HG03442 (cell line): ENCODE data around the gene ST3GAL3.

ENCODE experiments used
- ATAC-seq: cut with Tn5 transposase; IDR thresholded peaks from one replicate; pipeline ENCODE4 v1.9.1; 2021; ENCODE audit warnings: mild to moderate bottlenecking, moderate library complexity; ENCODE audit not compliant: unreplicated experiment

The ST3GAL3 gene

DNA sequence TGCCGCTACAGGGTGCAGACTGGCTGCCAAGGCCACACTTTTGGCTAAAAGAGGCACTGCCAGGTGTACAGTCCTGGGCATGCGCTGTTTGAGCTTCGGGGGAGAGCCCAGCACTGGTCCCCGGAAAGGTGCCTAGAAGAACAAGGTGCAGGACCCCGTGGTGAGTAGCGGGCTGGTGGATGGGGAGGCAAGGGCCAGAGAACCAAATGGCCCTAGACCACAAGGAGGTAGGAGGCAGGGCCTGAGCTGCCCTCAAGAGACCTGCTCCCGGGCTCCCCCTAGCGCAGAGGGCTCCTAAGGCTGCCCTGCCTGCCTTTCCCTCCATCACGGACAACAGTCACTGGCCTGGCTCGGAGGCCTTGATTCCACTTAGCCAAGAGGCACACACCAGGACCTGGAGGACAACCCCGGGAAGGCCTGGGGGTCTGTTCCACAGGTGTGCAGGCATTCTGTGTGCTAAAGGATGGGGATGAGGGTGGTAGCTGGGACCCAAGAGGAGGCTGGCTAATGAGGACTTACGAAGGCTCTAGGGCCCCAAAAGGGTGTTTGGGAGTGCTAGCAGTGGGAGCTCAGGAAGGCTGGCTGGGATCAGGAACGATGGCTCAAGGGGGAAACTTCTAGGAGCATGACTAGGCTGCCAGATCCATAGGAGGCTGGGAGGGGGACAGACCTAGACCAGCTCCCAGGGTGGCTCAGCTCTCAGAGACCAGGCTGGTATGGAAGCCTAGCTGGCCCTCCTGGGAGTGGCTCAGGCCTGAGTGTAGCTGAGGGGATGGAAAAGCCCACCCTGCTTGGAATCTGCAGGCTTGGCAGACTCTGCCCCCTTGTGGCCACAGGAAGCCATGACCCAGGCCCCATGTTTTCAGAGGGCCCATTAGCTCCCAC is 227.0 kb downstream of the ST3GAL3 start:
- ATAC-seq: no peak

DNA sequence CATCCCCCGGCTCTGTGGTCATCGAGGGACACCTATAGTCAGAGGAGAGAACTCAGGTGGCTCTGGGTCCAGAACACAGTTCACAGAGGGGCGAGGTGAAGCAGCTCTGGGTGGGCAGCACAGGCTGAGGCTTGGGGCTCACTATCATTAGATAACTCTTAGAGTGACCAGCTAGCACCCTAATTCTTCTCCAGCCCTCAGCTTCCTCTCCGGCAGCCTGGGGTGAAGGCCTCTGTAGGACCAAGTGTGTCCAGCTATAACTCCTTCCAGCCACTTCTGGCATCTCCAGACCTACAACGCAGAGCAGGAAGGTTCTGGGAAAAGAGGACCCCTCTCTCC is 227.6 kb downstream of the ST3GAL3 start:
- ATAC-seq: no peak

DNA sequence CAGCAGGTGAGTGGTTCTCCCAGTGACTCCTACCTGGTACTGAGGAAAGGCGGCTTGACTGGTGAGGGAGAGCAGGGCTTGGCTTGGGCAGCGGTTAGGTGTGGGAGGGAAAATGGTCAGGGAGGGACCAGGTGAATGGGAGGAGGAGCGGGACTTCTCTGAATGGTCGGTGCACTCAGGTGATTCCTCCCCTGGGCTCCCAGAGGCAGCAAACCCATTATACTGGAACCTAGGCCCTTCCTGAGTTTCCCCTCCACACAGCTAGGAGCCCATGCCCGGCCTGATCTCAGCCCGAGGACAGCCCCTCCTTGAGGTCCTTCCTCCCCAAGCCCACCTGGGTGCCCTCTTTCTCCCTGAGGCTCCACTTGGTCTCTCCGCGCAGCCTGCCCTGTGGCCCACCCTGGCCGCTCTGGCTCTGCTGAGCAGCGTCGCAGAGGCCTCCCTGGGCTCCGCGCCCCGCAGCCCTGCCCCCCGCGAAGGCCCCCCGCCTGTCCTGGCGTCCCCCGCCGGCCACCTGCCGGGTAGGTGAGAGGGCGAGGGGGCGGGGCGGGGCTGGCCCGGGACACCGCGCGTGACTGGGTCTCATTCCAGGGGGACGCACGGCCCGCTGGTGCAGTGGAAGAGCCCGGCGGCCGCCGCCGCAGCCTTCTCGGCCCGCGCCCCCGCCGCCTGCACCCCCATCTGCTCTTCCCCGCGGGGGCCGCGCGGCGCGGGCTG is 228.5 kb downstream of the ST3GAL3 start:
- ATAC-seq: no peak

DNA sequence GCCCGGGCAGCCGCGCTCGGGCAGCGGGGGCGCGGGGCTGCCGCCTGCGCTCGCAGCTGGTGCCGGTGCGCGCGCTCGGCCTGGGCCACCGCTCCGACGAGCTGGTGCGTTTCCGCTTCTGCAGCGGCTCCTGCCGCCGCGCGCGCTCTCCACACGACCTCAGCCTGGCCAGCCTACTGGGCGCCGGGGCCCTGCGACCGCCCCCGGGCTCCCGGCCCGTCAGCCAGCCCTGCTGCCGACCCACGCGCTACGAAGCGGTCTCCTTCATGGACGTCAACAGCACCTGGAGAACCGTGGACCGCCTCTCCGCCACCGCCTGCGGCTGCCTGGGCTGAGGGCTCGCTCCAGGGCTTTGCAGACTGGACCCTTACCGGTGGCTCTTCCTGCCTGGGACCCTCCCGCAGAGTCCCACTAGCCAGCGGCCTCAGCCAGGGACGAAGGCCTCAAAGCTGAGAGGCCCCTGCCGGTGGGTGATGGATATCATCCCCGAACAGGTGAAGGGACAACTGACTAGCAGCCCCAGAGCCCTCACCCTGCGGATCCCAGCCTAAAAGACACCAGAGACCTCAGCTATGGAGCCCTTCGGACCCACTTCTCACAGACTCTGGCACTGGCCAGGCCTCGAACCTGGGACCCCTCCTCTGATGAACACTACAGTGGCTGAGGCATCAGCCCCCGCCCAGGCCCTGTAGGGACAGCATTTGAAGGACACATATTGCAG is 229.3 kb downstream of the ST3GAL3 start:
- no peak for ATAC-seq

DNA sequence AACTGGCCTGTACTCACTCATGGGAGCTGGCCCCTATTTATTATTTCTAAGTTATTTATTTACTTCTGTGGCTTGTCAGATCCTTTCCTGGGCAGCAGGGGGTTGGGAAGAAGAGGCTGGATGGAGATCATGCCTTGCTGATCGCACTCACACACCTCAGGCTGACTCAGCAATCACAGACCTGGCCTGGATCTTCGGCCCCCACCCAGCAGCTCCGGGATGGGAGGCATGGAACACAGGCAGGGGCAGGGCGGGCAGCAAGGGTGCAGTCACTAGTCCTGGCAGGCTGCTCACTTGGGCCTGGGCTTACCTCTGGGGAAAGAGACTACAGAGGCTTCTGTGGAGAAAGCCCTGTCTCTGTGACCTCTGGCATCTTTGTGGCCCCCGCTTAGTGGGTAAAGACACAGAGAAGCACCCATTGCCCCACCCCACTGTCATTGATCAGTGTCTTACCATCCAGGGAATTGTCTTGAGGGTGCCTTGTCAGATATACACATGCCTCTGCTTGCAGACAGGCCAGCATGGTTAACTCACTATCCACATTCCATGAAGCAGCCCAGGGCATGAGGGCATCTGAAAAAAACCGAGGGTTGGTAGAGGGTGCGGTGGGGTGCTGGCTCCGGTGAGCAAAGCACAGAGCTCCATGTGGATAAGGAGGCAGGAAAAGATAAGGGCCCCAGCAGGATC is 230.0 kb downstream of the ST3GAL3 start:
- no peak for ATAC-seq

DNA sequence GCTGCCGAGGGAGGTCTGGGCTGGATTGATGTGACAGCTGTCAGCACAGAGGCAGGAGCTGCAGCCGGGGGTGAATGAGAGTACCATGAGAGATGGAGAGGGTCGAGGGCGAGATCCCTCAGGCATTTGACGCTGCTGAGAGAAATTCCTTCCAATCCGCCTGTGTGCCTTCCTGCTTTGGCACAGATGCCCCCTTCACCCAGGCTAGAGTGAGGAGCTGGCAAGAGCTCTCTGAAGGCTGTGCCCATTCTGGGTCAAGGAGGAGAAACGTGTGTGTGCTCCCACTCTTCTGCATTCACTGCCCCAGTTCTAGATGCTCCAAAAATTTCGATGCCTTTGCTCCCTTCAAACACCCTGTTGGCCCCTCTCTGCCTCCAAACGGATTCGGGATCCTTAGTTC is 231.0 kb downstream of the ST3GAL3 start:
- no peak for ATAC-seq

DNA sequence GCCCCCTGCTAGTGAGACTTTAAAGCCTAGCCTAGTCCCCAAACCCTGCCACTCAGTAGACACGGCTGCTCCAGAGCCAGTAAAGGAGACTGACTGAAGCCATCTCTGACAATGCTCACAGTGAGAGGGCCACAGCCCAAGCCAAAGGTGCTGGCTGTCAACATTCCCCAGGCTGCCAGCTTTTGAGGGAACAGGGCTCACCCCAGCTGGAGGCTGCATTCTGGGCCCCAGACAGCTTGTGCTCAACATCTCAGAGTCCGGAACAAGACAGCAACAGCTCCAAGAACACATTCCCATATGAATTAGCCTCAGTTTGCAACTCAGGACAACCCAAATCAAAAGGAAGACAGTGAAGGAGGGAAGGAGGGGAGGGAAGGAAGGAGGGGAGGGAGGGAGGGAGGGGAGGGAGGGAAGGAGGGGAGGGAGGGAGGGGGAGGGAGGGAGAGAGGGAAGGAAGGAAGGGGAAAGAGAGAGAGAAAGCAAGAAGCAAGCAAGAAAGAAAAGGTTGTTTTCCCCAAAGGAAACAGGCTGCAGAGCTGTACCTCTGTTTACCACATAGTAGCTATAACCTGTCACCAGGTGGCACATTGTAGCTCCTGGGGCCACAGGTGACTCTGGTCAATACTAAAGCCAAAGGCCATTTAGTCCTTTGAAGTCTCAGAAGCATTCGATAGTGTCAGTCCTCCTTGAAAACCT is 231.7 kb downstream of the ST3GAL3 start:
- ATAC-seq: no peak

DNA sequence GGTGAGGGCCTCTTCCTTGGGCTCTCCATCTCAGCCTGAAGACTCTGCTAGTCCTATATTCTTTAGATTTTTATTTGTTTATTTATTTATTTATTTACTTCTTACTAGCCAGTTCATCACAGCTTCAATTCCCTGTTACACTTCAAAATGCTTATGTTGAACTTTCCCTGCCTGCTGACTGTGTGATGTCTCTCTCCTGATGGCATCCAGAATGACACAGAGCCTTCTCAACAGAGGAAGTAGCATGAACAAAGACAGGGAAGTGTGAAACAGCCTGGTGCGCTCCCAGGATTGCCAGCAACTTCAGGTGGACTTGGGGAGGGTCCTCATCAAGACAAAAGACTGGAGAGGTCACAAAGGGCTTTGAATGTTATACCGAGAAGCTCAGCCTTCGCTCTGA is 235.1 kb downstream of the ST3GAL3 start:
- no peak for ATAC-seq

DNA sequence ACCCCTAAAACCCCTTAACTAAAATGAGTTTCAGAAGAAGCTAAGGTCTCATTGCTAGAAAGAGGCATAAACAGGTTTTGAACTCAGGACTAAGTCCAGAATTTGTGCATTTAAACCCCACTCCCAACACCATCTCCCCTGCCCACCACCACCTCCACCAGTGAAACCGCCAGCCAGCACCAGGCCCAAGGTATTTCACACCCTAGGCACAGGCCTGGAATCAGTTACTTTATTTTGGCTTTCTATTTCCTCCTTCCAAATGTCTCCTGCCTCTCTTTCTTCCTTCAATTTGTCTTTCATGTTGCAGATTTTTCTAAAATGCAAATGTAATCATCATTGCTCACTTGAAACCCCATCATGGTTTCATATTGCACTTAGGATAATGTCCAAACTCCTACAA is 237.5 kb downstream of the ST3GAL3 start:
- ATAC-seq: no peak

DNA sequence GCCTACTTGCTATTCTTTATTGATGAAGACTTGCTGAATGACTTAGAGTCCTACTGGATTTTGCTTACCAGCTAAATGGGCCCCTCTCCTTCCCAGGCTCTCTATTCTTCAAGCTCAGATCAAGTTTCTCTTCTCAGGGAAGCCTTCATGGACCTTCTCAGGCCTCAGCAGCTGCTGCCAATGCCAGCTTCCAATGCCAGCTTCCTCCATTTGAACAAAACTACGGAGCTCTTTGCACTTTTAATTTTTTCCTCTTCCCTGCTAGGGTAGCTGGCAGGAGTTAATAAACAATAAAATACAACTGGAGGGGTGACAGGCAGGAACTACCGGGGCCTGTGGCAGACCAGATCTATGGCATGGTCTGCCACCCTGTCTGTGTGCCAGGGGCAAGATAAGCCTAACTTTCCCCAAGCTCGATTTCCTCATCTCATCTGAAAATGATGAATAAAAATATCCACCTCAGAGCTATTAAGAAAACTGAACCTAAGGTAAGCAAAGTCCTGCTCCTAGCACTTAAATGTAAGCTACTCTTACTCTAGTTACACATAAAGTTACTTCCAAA is 238.4 kb downstream of the ST3GAL3 start:
- ATAC-seq: no peak

DNA sequence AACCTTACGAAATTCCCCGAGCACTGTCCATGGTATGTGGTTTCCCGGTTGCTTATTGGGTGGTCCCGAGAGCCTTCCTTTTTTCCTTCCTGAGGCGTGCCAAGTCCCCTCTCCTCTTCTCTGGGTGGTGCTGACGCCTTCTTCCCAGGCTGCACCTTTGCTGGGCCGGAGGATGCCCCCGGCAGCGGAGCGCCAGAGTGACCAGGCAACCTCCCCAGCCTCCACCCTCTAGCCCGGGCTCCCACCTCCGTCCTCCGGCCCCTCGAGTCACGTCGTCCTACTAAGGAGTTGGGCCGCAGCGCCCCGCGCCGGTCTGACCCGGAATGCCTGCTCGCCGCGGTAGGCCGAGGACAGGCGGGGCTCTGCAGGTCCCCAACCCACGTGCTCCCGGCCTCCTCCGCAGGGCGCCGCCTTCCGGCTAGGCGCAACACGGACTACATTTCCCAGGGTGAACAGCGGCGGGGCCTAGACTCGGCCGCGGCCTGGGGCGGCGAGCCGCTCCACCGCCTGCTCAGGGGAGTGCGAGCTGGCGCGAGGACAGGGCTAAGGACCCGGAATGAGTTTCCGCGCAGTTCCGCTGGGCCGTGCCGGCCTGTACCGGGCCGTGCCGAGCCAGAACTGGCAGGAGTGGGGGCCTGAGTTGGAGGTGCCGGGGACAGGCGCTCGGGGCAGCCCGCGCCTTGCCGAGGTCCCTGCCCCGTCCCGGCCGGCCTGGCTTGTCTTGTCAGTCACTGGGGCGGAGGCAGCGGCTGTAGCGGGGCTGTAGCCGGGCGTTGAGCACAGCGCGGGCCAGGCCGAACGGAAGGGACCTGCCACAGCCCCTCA is 239.1 kb downstream of the ST3GAL3 start, which contains the start of gene IPO13:
IPO13 (plus strand) TSS at position 715 of the 825 bp plus-strand sequence. CDS start 651 bp downstream, outside the sequence.
- peak; percentile 87 for ATAC-seq

DNA sequence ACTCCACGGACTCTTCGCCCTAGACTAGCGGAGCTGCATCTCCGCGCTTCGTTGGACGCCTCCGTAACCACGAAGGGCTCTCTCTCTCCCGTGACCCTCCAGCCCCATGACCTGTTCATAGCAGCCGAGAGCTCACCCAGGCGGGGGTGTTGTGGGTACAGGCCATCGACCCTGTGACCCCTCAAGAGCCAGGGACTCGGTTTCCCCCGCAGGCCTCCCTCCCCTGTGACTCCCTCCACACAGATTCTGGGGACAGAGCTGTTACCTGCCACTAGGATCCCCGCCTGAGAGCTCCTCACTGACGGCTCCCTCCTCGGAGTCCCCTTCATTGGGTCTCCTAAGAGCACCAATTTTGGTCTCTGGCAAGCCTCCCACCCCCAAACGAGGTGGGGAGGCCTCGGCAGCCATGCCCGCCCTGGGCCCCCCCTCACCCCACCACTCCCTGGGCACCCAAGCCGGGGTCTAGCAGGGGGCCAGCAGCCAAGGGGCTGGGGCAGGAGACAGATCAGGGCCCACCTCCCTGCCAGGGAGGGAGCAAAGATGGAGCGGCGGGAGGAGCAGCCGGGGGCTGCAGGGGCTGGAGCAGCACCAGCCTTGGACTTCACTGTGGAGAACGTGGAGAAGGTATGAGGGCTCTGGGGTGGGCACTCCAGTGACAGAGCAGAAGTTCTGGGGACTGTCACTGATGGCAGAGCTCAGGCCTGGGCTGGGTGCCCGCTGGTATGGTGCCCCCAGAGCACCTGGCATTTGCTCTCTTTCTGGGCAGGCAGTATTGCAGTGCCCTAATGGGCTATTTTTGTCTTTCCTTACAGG is 239.9 kb downstream of the ST3GAL3 start:
- no peak for ATAC-seq

DNA sequence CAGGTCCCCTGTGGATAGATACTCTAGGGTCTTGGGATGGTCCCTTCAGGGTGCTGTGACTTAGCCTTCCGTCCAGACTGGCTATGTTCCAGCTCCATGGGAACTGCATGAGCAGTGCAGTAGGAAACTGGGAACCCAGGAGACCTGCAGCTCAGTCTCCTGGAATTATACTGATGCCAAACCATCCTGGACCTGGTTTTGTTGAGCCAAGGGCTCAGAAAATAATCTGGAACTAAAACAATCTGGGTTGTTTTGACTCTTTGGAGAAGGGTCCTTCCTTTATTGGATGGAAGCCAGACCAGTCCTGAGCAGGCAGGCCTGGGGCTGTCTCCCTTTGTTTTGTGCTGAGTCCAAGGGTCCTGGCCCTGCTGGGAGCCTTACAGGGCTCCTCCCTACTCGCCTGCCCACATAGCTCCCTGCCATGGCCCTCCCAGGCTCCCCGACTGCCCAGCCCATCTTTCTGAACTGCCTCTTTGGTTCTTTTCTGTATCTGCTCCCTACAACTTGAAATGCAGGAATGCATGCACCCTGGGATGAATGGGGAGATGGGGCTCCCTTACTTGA is 240.6 kb downstream of the ST3GAL3 start:
- no peak for ATAC-seq

DNA sequence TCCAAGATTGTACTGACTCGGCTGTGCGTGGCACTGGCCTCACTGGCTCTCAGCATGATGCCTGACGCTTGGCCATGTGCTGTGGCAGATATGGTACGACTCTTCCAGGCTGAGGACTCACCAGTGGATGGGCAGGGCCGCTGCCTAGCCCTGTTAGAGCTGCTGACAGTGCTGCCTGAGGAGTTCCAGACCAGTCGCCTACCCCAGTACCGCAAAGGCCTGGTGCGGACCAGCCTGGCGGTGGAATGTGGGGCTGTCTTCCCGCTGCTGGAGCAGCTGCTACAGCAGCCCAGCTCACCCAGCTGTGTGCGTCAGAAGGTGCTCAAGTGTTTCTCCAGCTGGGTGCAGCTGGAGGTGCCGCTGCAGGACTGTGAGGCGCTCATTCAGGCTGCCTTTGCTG is 242.3 kb downstream of the ST3GAL3 start:
- no peak for ATAC-seq

DNA sequence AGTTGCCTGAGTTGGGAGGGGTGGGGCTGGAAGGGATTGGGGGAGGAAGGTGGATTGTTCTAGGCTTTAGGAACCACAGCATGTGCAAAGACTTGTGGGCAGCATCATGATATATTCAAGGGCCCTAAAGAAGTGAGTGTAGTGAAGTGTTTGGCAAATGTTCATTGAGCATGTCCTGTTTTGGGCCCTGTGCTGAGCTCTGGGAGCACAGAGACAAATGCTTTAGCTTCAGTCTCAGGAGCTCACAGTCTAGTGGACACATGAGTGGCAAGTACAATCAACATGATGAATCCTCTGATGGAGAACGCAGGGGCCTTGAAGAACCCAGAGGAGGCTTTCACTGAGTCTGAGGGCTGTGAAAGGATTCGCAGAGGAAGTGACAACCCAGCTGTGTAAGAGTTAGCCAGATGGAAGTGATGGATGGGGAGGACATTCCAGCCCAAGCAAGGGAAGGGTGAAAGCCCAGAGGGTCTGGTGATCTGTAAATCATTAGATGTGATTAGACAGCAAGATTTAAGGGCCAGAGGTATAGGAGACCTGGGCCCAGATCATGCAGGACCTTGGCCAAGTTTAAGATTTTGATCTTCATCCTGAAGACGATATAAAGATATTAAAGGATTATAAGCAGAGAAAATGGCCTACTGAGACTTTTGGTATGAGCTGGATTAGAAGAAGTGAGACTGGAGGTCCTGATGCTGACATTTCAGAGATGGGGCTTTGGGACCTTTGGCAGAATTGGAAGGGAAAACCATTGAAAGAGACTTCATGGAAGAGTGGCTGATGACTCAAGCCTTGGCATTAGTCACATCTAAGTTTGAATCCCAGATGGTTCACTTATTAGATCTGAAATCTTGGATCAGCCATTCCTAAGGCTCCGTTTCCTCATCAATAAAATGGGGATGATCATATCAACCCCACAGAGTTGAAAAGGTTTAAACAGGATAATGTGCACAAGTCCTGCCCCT is 244.0 kb downstream of the ST3GAL3 start:
- no peak for ATAC-seq

DNA sequence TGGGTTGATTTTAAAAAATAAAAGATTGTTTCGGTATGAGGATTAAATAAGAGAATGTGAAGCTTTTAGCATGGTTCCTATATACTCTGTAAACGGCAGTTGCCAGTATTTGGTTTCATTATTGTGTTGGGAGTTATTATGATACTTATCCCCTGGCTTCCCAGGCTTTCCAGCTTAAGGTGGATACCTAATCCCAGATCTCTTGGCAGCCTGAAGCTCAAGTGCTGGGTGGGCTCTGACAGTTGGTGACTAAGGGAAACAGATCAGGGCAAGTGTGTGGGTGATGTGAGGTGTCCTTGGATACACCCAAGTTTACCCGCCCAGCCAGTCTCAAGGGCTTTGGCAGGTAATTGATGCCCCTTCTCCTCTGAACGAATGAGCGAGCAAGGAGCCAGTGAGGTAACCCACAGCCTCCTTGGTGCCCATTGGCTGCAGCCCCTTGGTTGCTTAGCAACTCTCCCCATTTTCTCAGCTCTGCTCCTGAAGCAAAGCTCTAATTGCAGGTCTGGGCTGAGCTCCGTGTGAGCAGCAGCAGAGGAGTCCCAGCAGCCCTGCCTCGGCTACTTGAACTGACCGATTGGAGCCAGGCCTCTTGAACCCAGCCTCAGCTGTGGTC is 245.5 kb downstream of the ST3GAL3 start:
- no peak for ATAC-seq
